ENCODE results near the gene PYCR2.
A peak's percentile ranks its signal among the peaks of the same experiment; 100 is the strongest.
"Not testable (repeated sequence)": the region's sequence is repeated elsewhere in the genome, so short reads cannot be mapped to it uniquely, and the experiment has no call there.

Gene PYCR2

GRCh38 chr1:225923692-225924555 is at the start of gene PYCR2:
Gene PYCR2, minus strand, starts transcription at chr1:225924250. Its CDS starts 140 bp downstream, at chr1:225924110.
- DNase-seq, result peak; percentile 97

- peak; percentile 33 for DNase-seq
Measured at GRCh38 chr1:225973158-225973557, 49.1 kb upstream of the PYCR2 start.

GRCh38 chr1:225972344-225973152 is 48.5 kb upstream of the PYCR2 start:
- peak; percentile 51 for DNase-seq

GRCh38 chr1:225970592-225971157 is 46.6 kb upstream of the PYCR2 start:
- DNase-seq, result not testable (repeated sequence)

- DNase-seq, result not testable (repeated sequence)
Measured at GRCh38 chr1:225969751-225970150, 45.7 kb upstream of the PYCR2 start.

GRCh38 chr1:225965231-225965630 is 41.2 kb upstream of the PYCR2 start:
- DNase-seq, result no peak

GRCh38 chr1:225963735-225964530 is 39.9 kb upstream of the PYCR2 start:
- no peak for DNase-seq

GRCh38 chr1:225962440-225962975 is 38.5 kb upstream of the PYCR2 start:
- DNase-seq, result peak; percentile 87

GRCh38 chr1:225961659-225962439 is 37.8 kb upstream of the PYCR2 start:
- DNase-seq, result no peak

GRCh38 chr1:225958041-225958440 is 34.0 kb upstream of the PYCR2 start:
- DNase-seq, result no peak

- DNase-seq, result no peak
Measured at GRCh38 chr1:225954753-225955152, 30.7 kb upstream of the PYCR2 start.

- no peak for DNase-seq
Measured at GRCh38 chr1:225953315-225953714, 29.3 kb upstream of the PYCR2 start.

GRCh38 chr1:225950905-225951497 is 27.0 kb upstream of the PYCR2 start:
- no peak for DNase-seq

- no peak for DNase-seq
Measured at GRCh38 chr1:225949041-225949440, 25.0 kb upstream of the PYCR2 start.

GRCh38 chr1:225946803-225947202 is 22.8 kb upstream of the PYCR2 start:
- no peak for DNase-seq

GRCh38 chr1:225946082-225946620 is 22.1 kb upstream of the PYCR2 start:
- no peak for DNase-seq

GRCh38 chr1:225945564-225945963 is 21.5 kb upstream of the PYCR2 start:
- DNase-seq, result no peak

- DNase-seq, result no peak
Measured at GRCh38 chr1:225944951-225945350, 20.9 kb upstream of the PYCR2 start.

- no peak for DNase-seq
Measured at GRCh38 chr1:225944387-225944786, 20.3 kb upstream of the PYCR2 start.

GRCh38 chr1:225943582-225943981 is 19.5 kb upstream of the PYCR2 start:
- no peak for DNase-seq

- DNase-seq, result no peak
Measured at GRCh38 chr1:225942574-225942973, 18.5 kb upstream of the PYCR2 start.

All from activated CD8-positive, alpha-beta memory T cell treated with anti-CD3 and anti-CD28 coated beads for 24 hours (primary cell).